Heart left ventricle (tissue), 13 donors: ENCODE measurements around the gene CLCN6.

Experiments used
- POLR2A ChIP-seq, 2 donors: fragments of 450-650 bp; IDR thresholded peaks; one replicate each; pipeline ENCODE4 v1.6.1; 2017; ENCODE audit warnings: antibody characterized with exemption in 2 of 2, mild to moderate bottlenecking in 2 of 2, moderate library complexity in 2 of 2
- TF ChIP-seq, protein P1 (sequence below), 12 donors: fragments of 200-600 bp; sonication (generic) in 4 of 12; IDR thresholded peaks; one replicate each; pipeline versions ENCODE4 v1.5.0 to v1.8.0; 2018 to 2022; ENCODE audit warnings: antibody characterized with exemption in 12 of 12, mild to moderate bottlenecking in 5 of 12
- donor health status: ischemic (EF 13 %, LVEDD 7.1; RV severe dilation, severe dysfunction).
- donor health status: DM: no; HTN: yes; CAD: no.
- donor health status: DM: no; HTN: no; CAD: no.
- donor health status: ischemic (EF 25% LVEDD 6.9; RV normal size, moderate dysfunction).
- donor health status: ischemic (EF 25% LVEDD 5.7; RV mildly dilated, moderate dysfunction).
- donor health status: ischemic (EF 35%, LVEDD 5.7; RV mildly dilated, moderate dysfunction).
- donor health status: nonischemic (EF 11% LVEDD 7.7; RV severe dilation, severe dysfunction).
- donor health status: DM: yes; HTN: yes; CAD: no.
- donor health status: PGD.
- donor health status: ischemic (EF 29% LVEDD 5.4; RV normal size, mild dysfunction).
- donor health status: nonischemic (EF 23%, LVEDD 6.1; RV moderate dilation, normal function).

DNA sequence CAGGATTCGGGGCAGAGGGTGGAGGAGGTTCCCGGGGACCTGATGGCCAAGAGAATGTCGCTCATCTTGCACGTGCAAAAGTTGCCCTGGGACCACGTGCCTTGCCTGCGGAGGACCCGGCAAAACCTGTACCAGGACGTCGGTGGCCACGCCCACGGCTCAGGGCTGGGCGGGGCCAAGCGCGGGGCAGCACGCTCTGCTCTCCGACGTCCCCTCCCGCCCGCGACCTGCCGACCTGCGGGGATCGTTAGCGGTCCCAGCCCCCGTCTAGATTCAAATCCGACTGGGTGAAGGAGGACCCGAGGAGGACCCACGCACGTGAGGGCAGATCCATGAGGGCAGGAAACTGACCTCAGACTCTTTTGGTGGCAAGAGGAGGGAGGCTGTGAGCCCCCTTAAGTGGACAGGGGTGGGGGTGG is 44.0 kb upstream of the CLCN6 start, which contains the start of gene C1orf167:
- TF ChIP-seq, protein P1, sequence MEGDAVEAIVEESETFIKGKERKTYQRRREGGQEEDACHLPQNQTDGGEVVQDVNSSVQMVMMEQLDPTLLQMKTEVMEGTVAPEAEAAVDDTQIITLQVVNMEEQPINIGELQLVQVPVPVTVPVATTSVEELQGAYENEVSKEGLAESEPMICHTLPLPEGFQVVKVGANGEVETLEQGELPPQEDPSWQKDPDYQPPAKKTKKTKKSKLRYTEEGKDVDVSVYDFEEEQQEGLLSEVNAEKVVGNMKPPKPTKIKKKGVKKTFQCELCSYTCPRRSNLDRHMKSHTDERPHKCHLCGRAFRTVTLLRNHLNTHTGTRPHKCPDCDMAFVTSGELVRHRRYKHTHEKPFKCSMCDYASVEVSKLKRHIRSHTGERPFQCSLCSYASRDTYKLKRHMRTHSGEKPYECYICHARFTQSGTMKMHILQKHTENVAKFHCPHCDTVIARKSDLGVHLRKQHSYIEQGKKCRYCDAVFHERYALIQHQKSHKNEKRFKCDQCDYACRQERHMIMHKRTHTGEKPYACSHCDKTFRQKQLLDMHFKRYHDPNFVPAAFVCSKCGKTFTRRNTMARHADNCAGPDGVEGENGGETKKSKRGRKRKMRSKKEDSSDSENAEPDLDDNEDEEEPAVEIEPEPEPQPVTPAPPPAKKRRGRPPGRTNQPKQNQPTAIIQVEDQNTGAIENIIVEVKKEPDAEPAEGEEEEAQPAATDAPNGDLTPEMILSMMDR (IDR thresholded peaks at IDR 0.05): no peak
- TF ChIP-seq POLR2A (IDR thresholded peaks at IDR 0.05): no peak
